Thymus (tissue), 11 donors: ENCODE measurements around the gene ZSWIM4. TPM values are rescaled to one million over a fixed set of nuclear protein-coding genes. Genes with fewer than 3 reads are reported as not detected.
"Not testable (repeated sequence)": the region's sequence is repeated elsewhere in the genome, so short reads cannot be mapped to it uniquely, and the experiment has no call there.

Source experiments
- DNase-seq, 9 donors: peaks; one replicate each; pipeline ENCODE4 v3.0.0-alpha.2; 2013; ENCODE audit warnings: low spot score in 9 of 9, low read depth in 6 of 9, missing footprints in 1 of 9
- H3K27ac ChIP-seq, 2 donors: one replicate each; pipeline ENCODE4 v1.5.1; 2013; ENCODE audit warnings: control low read depth in 1 of 2, low read depth in 1 of 2, low read length in 1 of 2, mild to moderate bottlenecking in 1 of 2, moderate library complexity in 1 of 2
- H3K27me3 ChIP-seq, 2 donors: one replicate each; pipeline ENCODE4 v1.5.1; 2013; ENCODE audit warnings: low read length in 1 of 2; ENCODE audit not compliant: control insufficient read depth in 2 of 2, insufficient read depth in 1 of 2
- H3K36me3 ChIP-seq, 2 donors: one replicate each; pipeline ENCODE4 v1.5.1; 2013; ENCODE audit warnings: low read length in 1 of 2, mild to moderate bottlenecking in 1 of 2, moderate library complexity in 1 of 2; ENCODE audit not compliant: control insufficient read depth in 2 of 2, insufficient read depth in 2 of 2
- H3K4me1 ChIP-seq, 2 donors: one replicate each; pipeline ENCODE4 v1.5.1; 2013; ENCODE audit warnings: low read length in 2 of 2; ENCODE audit not compliant: control insufficient read depth in 2 of 2, insufficient read depth in 2 of 2
- H3K4me3 ChIP-seq, 2 donors: one replicate each; pipeline ENCODE4 v1.5.1; 2013; ENCODE audit warnings: low read length in 2 of 2, control low read depth in 1 of 2, mild to moderate bottlenecking in 1 of 2
- H3K9me3 ChIP-seq, 2 donors: one replicate each; pipeline ENCODE4 v1.5.1; 2013; ENCODE audit warnings: low read length in 1 of 2, mild to moderate bottlenecking in 1 of 2; ENCODE audit not compliant: control insufficient read depth in 2 of 2, insufficient read depth in 1 of 2
- WGBS: extraction: QIAGEN DNeasy Blood & Tissue Kit; methylation state at CpG from one replicate; pipeline ENCODE4 v1.1.7; 2013; 5-methylcytosine and 5-hydroxymethylcytosine counted together
- polyA plus RNA-seq: library from polyadenylated mRNA; stranded (reverse); fragments of 200-250 nt; gene quantifications from one replicate; pipeline ENCODE4 v1.2.3, GENCODE V29; 2013
- total RNA-seq: library from RNA; stranded (reverse); fragments of 120-200 nt; gene quantifications from one replicate; pipeline ENCODE4 v1.2.4, GENCODE V29; 2013
- donor health status: healthy.

Gene ZSWIM4
- total and polyA plus RNA-seq, 2 donors, result 1.7 to 3.3 TPM

- Histone ChIP-seq H3K27me3 (peaks cover 7 to 25% of the 10 kb centered on the region in 2 donors), H3K36me3 (no peaks in the 10 kb centered on the region), H3K9me3 (peaks cover 0 to 5% of the 10 kb centered on the region in 2 donors), H3K4me3 (no peak overlapping the region), H3K4me1 (peaks cover 15 to 38% of the 10 kb centered on the region in 2 donors), H3K27ac (peak overlapping the region; percentile 60 to 75)
- DNase-seq, result peak in 1 of 9 donors; percentile 29
- 28% methylated on average over 66 of the region's 66 CpGs for WGBS
Observed at GRCh38 chr19:13849991-13850909, 55.0 kb downstream of the ZSWIM4 start.

- Histone ChIP-seq H3K4me3 (no peak overlapping the region), H3K4me1 (peaks cover 11 to 32% of the 10 kb centered on the region in 2 donors), H3K27ac (peak overlapping the region; percentile 60 to 75), H3K9me3 (peaks cover 0 to 5% of the 10 kb centered on the region in 2 donors), H3K27me3 (peaks cover 7 to 25% of the 10 kb centered on the region in 2 donors), H3K36me3 (no peaks in the 10 kb centered on the region)
- WGBS, result 91% methylated on average over 26 of the region's 26 CpGs
- DNase-seq, result no peak
Observed at GRCh38 chr19:13850910-13851733, 55.9 kb downstream of the ZSWIM4 start.

- H3K9me3 ChIP-seq, DNase-seq, H3K36me3 ChIP-seq, H3K4me3 ChIP-seq: not testable (repeated sequence)
- WGBS, result 98% methylated on average over 5 of the region's 5 CpGs
- Histone ChIP-seq H3K27me3 (peaks cover 7 to 25% of the 10 kb centered on the region in 2 donors), H3K4me1 (peaks cover 5 to 26% of the 10 kb centered on the region in 2 donors), H3K27ac (peak overlapping the region in 1 of 2 donors; percentile 46)
Observed at GRCh38 chr19:13851734-13852114, 56.5 kb downstream of the ZSWIM4 start.

GRCh38 chr19:13852171-13852707 lies 57.0 kb downstream of the ZSWIM4 start:
- 97% methylated on average over 12 of the region's 12 CpGs for WGBS
- not testable (repeated sequence) for DNase-seq, H3K9me3 ChIP-seq, H3K27ac ChIP-seq, H3K4me3 ChIP-seq, H3K36me3 ChIP-seq
- H3K4me1 ChIP-seq, result peaks cover under 1 to 21% of the 10 kb centered on the region in 2 donors
- H3K27me3 ChIP-seq, result peaks cover 7 to 25% of the 10 kb centered on the region in 2 donors

- no peak overlapping the region for H3K4me3 ChIP-seq
- no peak for DNase-seq
- H3K36me3 ChIP-seq, result no peaks in the 10 kb centered on the region
- peaks cover 0 to under 1% of the 10 kb centered on the region in 2 donors for H3K27me3 ChIP-seq
- H3K9me3 ChIP-seq, result peaks cover 0 to 4% of the 10 kb centered on the region in 2 donors
- 86% methylated on average over 2 of the region's 2 CpGs for WGBS
- peaks cover 5 to 9% of the 10 kb centered on the region in 2 donors for H3K4me1 ChIP-seq
- no peak overlapping the region for H3K27ac ChIP-seq
Observed at GRCh38 chr19:13856497-13856896, 61.3 kb downstream of the ZSWIM4 start.

GRCh38 chr19:13859361-13859880 lies 64.2 kb downstream of the ZSWIM4 start:
- WGBS, result 89% methylated on average over 3 of the region's 3 CpGs
- Histone ChIP-seq H3K27me3 (peaks cover 2 to 14% of the 10 kb centered on the region in 2 donors), H3K36me3 (no peaks in the 10 kb centered on the region), H3K4me3 (no peak overlapping the region), H3K27ac (no peak overlapping the region), H3K9me3 (peaks cover 0 to 5% of the 10 kb centered on the region in 2 donors), H3K4me1 (peaks cover 13 to 26% of the 10 kb centered on the region in 2 donors)
- no peak for DNase-seq

GRCh38 chr19:13860679-13861391 lies 65.6 kb downstream of the ZSWIM4 start:
- WGBS, result 93% methylated on average over 13 of the region's 13 CpGs
- H3K4me3 ChIP-seq, result no peak overlapping the region
- peaks cover 0 to 5% of the 10 kb centered on the region in 2 donors for H3K9me3 ChIP-seq
- no peaks in the 10 kb centered on the region for H3K36me3 ChIP-seq
- H3K27me3 ChIP-seq, result peaks cover 4 to 22% of the 10 kb centered on the region in 2 donors
- H3K27ac ChIP-seq, result no peak overlapping the region
- H3K4me1 ChIP-seq, result peaks cover 18 to 31% of the 10 kb centered on the region in 2 donors
- no peak for DNase-seq

- Histone ChIP-seq H3K27ac (peak overlapping the region; percentile 1 to 69), H3K36me3 (no peaks in the 10 kb centered on the region), H3K27me3 (peaks cover 4 to 27% of the 10 kb centered on the region in 2 donors), H3K4me1 (peaks cover 22 to 36% of the 10 kb centered on the region in 2 donors), H3K4me3 (peak overlapping the region in 1 of 2 donors; percentile 47), H3K9me3 (peaks cover 0 to 5% of the 10 kb centered on the region in 2 donors)
- 36% methylated on average over 11 of the region's 11 CpGs for WGBS
- DNase-seq, result no peak
Observed at GRCh38 chr19:13861392-13861713, 66.1 kb downstream of the ZSWIM4 start.
